Mucosa of rectum (tissue), 2 donors: ENCODE results near the gene ATG9B.

ENCODE experiments used
- H3K27ac ChIP-seq, 2 donors: one replicate each; pipeline ENCODE4 v1.7.0; 2013; ENCODE audit warnings: inconsistent platforms in 2 of 2, low read depth in 2 of 2, low read length in 2 of 2
- H3K27me3 ChIP-seq, 2 donors: one replicate each; pipeline ENCODE4 v1.7.0; 2013; ENCODE audit warnings: low read length in 2 of 2; ENCODE audit not compliant: control insufficient read depth in 2 of 2, insufficient read depth in 2 of 2
- H3K36me3 ChIP-seq, 2 donors: one replicate each; pipeline ENCODE4 v1.7.0; 2013; ENCODE audit warnings: low read length in 2 of 2; ENCODE audit not compliant: control insufficient read depth in 2 of 2, insufficient read depth in 2 of 2
- H3K4me1 ChIP-seq, 2 donors: one replicate each; pipeline ENCODE4 v1.7.0; 2013; ENCODE audit warnings: low read length in 2 of 2, mild to moderate bottlenecking in 1 of 2; ENCODE audit not compliant: control insufficient read depth in 2 of 2, insufficient read depth in 2 of 2
- H3K4me3 ChIP-seq, 2 donors: one replicate each; pipeline ENCODE4 v1.7.0; 2013; ENCODE audit warnings: low read length in 2 of 2
- H3K9ac ChIP-seq, 2 donors: one replicate each; pipeline ENCODE4 v1.7.0; 2013; ENCODE audit warnings: low read length in 2 of 2, low read depth in 1 of 2, mild to moderate bottlenecking in 1 of 2
- H3K9me3 ChIP-seq, 2 donors: one replicate each; pipeline ENCODE4 v1.7.0; 2013; ENCODE audit warnings: low read length in 2 of 2; ENCODE audit not compliant: control insufficient read depth in 2 of 2
- donor health status: healthy.
- donor health status: Normal muscosa, but diverticular disease.

Gene ATG9B

DNA sequence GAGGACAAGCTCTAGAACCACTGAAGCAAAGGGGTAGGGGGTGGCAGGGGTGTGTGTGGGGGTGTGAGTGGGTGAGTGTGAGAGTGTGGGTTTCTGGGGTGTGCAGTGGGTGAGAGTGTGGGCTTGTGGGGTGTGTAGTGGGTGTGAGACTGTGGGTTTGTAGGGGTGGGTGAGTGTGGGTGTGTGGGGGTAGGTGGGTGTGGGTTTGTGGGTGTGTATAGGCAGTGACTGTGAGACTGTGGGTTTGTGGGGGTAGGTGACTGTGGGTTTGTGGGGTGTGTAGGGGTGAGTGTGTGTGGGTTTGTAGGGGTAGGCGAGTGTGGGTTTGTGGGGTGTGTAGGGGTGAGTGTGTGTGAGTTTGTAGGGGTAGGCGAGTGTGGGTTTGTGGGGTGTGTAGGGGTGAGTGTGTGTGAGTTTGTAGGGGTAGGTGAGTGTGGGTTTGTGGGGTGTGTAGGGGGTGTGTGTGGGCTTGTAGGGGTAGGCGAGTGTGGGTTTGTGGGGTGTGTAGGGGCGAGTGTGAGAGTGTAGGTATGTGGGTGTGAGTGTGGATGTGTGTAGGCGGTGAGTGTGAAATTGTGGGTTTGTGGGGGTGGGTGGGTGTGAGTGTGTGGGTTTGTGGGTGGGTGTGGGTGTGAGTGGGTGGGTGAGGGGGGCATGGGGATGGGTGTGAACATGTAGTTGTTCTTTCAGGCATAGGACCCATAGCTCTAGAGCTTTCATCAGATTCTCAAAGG, 24.6 kb downstream of the ATG9B start:
- Histone ChIP-seq H3K27me3 (no peaks in the 10 kb centered on the region), H3K36me3 (no peaks in the 10 kb centered on the region), H3K9ac (no peak overlapping the region), H3K9me3 (no peaks in the 10 kb centered on the region), H3K4me3 (no peak overlapping the region), H3K4me1 (peaks cover 0 to 3% of the 10 kb centered on the region in 2 donors), H3K27ac (no peak overlapping the region)

DNA sequence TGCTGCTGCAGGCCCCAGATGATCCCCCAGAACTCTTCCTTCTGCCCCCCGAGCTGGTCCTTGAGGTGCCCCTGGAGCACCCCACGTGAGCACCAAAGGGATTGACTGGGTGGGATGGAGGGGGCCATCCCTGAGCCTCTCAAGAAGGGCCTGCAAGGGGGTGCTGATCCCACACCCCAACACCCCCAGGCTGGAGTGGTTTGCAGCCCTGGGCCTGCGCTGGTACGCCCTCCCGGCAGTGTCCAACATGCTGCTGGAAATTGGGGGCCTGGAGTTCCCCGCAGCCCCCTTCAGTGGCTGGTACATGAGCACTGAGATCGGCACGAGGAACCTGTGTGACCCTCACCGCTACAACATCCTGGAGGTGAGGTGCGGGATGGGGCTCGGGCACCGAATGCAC, 25.3 kb downstream of the ATG9B start:
- peaks cover 0 to 3% of the 10 kb centered on the region in 2 donors for H3K4me1 ChIP-seq
- H3K36me3 ChIP-seq, result no peaks in the 10 kb centered on the region
- H3K9ac ChIP-seq, result no peak overlapping the region
- H3K4me3 ChIP-seq, result no peak overlapping the region
- no peaks in the 10 kb centered on the region for H3K27me3 ChIP-seq
- no peaks in the 10 kb centered on the region for H3K9me3 ChIP-seq
- no peak overlapping the region for H3K27ac ChIP-seq

DNA sequence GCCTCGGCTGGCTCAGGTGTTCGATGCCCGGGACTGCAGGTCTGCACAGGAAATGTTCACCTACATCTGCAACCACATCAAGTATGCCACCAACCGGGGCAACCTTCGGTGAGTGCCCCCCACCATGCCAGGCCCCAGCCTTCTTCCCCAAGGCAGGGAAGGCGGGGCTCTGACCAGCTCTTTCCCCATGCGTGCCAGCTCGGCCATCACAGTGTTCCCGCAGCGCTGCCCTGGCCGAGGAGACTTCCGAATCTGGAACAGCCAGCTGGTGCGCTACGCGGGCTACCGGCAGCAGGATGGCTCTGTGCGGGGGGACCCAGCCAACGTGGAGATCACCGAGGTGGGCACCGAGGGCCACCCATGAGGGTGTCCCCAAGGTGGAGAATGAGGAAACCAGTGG, 26.0 kb downstream of the ATG9B start:
- Histone ChIP-seq H3K4me1 (peaks cover 0 to under 1% of the 10 kb centered on the region in 2 donors), H3K27ac (no peak overlapping the region), H3K9ac (no peak overlapping the region), H3K4me3 (no peak overlapping the region), H3K36me3 (no peaks in the 10 kb centered on the region), H3K9me3 (no peaks in the 10 kb centered on the region), H3K27me3 (no peaks in the 10 kb centered on the region)

DNA sequence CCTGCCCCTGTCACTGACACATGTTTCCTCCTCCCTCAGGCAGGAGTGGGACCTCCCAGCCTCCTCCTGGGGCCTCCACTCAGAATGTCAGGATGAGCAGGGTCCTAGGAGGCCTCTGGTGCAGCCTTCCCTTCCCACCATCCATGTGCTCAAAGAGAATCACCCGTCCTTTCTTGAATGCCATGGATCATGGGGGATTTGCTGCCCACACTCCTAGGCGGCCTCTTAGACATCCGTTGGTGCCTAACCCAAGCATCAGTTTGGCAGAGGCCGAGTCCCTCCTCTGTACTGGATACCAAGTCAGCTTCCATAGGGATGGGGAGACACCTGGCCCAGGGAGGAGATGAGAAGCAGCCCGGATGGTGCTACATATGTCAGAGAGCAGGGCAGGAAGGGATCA, 26.5 kb downstream of the ATG9B start:
- no peaks in the 10 kb centered on the region for H3K36me3 ChIP-seq
- H3K27me3 ChIP-seq, result no peaks in the 10 kb centered on the region
- H3K4me3 ChIP-seq, result no peak overlapping the region
- H3K9ac ChIP-seq, result no peak overlapping the region
- no peaks in the 10 kb centered on the region for H3K4me1 ChIP-seq
- no peaks in the 10 kb centered on the region for H3K9me3 ChIP-seq
- H3K27ac ChIP-seq, result no peak overlapping the region

DNA sequence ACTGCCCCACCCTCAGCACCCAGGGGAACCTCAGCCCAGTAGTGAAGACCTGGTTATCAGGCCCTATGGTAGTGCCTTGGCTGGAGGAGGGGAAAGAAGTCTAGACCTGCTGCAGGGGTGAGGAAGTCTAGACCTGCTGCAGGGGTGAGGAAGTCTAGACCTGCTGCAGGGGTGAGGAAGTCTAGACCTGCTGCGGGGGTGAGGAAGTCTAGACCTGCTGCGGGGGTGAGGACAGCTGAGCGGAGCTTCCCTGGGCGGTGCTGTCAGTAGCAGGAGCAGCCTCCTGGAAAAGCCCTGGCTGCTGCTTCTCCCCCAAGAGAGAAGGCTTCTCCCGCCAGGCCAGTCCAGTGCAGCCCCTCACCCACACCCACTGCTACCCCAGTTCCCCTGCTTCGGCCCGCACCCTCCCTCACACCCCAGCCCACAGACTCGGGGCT, 27.2 kb downstream of the ATG9B start:
- no peak overlapping the region for H3K4me3 ChIP-seq
- no peaks in the 10 kb centered on the region for H3K4me1 ChIP-seq
- no peak overlapping the region for H3K9ac ChIP-seq
- H3K36me3 ChIP-seq, result no peaks in the 10 kb centered on the region
- no peaks in the 10 kb centered on the region for H3K9me3 ChIP-seq
- H3K27me3 ChIP-seq, result no peaks in the 10 kb centered on the region
- H3K27ac ChIP-seq, result no peak overlapping the region

DNA sequence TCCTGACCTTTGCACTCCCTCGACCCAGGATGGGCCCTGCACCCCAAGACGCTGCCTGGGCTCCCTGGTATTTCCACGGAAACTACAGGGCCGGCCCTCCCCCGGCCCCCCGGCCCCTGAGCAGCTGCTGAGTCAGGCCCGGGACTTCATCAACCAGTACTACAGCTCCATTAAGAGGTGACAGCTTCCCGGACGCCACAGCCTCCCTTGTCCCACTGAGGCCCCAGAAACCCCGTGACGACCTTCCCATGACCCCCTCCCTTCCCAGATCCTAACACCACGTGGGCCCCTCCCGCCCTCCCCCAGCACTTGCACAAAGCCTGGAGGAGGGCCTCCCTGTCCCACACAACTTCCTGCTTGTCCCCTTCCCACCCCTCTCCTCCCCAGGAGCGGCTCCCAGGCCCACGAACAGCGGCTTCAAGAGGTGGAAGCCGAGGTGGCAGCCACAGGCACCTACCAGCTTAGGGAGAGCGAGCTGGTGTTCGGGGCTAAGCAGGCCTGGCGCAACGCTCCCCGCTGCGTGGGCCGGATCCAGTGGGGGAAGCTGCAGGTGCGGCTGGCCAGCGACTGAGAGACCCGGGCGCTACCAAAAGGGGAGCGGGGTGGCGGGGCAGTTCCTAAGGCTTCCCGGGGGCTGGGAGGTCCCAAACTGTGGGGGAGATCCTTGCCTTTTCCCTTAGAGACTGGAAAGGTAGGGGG, 27.8 kb downstream of the ATG9B start:
- H3K27me3 ChIP-seq, result no peaks in the 10 kb centered on the region
- H3K9me3 ChIP-seq, result no peaks in the 10 kb centered on the region
- H3K36me3 ChIP-seq, result no peaks in the 10 kb centered on the region
- H3K9ac ChIP-seq, result no peak overlapping the region
- no peak overlapping the region for H3K4me3 ChIP-seq
- H3K27ac ChIP-seq, result no peak overlapping the region
- H3K4me1 ChIP-seq, result no peaks in the 10 kb centered on the region

DNA sequence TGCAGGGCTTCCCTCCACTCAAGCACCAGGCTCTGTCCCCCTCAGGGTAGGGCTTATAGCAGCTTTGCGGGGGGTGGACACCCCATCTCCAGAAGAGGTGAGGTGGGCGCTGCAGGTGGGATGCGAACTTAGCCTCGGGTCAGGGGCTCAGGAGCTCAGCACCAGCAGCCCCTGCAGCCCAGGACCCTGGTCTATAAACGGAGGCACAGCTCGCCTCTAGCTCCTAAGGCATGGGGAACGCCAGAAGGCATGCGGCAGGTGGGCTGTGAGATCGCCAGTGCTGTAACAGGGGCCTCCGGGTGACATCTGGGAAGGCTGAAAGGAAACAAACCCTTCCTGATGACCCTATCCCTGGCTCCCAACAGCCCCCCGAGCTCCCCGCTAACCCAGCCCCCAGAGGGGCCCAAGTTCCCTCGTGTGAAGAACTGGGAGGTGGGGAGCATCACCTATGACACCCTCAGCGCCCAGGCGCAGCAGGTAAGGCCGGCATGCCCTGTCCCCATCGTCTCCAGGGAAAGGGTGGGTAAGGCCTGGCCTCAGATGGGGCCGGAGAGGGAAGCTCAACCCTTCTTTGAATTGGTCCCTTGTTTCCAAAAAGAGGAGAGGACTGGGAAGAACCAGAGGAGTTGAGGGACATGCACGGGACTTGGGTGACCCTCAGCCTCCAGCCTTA, 29.3 kb downstream of the ATG9B start:
- Histone ChIP-seq H3K9ac (no peak overlapping the region), H3K4me3 (no peak overlapping the region), H3K36me3 (no peaks in the 10 kb centered on the region), H3K27ac (no peak overlapping the region), H3K4me1 (no peaks in the 10 kb centered on the region), H3K27me3 (no peaks in the 10 kb centered on the region), H3K9me3 (no peaks in the 10 kb centered on the region)

DNA sequence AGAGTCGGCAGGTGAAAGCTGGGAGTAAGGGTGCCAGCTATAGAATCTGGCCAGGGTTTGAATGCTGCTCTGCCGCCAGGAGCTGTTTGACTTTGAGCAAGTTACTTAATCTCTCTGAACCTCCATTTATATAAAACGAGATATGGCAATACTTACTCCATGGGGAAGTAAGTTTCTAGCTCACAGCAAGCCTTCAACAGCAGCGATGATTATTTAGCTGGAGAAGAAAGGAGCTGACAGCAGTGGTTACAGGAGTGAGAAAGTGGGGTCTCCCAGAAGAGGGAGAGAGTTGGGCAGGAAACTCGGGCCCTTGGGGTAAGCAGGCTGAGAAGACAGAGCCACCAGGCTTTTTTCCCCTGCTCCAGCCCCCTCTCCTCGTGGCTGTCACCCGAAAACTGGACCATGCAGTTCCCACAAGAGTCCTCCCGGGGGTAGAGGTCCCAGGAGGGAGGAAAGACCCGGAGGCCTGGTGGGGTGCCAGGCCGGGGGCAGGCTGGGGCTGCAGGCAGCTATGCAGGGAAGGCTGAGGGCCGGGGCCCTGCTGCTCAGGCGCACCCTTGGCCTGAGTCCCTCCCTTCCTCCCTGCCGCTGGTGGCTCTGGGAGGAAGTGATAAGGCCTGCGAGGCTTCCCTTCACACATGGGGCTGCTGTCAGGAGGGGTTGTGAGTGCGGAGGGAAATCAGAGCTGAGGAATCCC, 30.0 kb downstream of the ATG9B start:
- Histone ChIP-seq H3K9ac (no peak overlapping the region), H3K9me3 (no peaks in the 10 kb centered on the region), H3K4me3 (no peak overlapping the region), H3K4me1 (no peaks in the 10 kb centered on the region), H3K36me3 (no peaks in the 10 kb centered on the region), H3K27me3 (no peaks in the 10 kb centered on the region), H3K27ac (no peak overlapping the region)

DNA sequence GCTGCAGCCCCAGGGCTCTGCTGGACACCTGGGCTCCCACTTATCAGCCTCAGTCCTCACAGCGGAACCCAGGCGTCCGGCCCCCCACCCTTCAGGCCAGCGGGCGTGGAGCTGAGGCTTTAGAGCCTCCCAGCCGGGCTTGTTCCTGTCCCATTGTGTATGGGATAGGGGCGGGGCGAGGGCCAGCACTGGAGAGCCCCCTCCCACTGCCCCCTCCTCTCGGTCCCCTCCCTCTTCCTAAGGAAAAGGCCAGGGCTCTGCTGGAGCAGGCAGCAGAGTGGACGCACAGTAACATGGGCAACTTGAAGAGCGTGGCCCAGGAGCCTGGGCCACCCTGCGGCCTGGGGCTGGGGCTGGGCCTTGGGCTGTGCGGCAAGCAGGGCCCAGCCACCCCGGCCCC, 30.8 kb downstream of the ATG9B start:
- H3K36me3 ChIP-seq, result no peaks in the 10 kb centered on the region
- H3K27me3 ChIP-seq, result no peaks in the 10 kb centered on the region
- H3K9me3 ChIP-seq, result no peaks in the 10 kb centered on the region
- H3K4me1 ChIP-seq, result peaks cover under 1 to 3% of the 10 kb centered on the region in 2 donors
- no peak overlapping the region for H3K4me3 ChIP-seq
- no peak overlapping the region for H3K9ac ChIP-seq
- H3K27ac ChIP-seq, result no peak overlapping the region

DNA sequence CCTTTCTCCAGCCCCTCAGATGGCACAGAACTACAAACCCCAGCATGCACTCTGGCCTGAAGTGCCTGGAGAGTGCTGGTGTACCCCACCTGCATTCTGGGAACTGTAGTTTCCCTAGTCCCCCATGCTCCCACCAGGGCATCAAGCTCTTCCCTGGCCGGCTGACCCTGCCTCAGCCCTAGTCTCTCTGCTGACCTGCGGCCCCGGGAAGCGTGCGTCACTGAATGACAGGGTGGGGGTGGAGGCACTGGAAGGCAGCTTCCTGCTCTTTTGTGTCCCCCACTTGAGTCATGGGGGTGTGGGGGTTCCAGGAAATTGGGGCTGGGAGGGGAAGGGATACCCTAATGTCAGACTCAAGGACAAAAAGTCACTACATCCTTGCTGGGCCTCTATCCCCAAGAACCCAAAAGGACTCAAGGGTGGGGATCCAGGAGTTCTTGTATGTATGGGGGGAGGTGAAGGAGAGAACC, 31.4 kb downstream of the ATG9B start:
- no peaks in the 10 kb centered on the region for H3K27me3 ChIP-seq
- H3K9ac ChIP-seq, result no peak overlapping the region
- H3K4me3 ChIP-seq, result no peak overlapping the region
- H3K9me3 ChIP-seq, result no peaks in the 10 kb centered on the region
- peaks cover 2 to 8% of the 10 kb centered on the region in 2 donors for H3K4me1 ChIP-seq
- no peak overlapping the region for H3K27ac ChIP-seq
- no peaks in the 10 kb centered on the region for H3K36me3 ChIP-seq
